Measurements from ENCODE around the gene ZSCAN10.

ZSCAN10 gene

GRCh38 chr16:3120435-3120834 is 21.3 kb upstream of the ZSCAN10 start:
- no peak for DNase-seq (ENCODE audit: low read depth in 1 of 2, low spot score in 1 of 2)
- TF ChIP-seq CTCF (IDR thresholded peaks at IDR 0.05; ENCODE audit: insufficient read depth, low read length) (no peak), POLR2AphosphoS5 (IDR thresholded peaks at IDR 0.05; ENCODE audit: low read depth) (no peak), GABPA (IDR thresholded peaks at IDR 0.05; ENCODE audit: low read depth) (no peak), REST (IDR thresholded peaks at IDR 0.05; ENCODE audit: insufficient replicate concordance, low read depth) (no peak), SPI1 (IDR thresholded peaks at IDR 0.05; ENCODE audit: borderline replicate concordance, low read depth) (no peak)
- no peak overlapping the region for H3K27ac ChIP-seq (replicated peaks)

GRCh38 chr16:3119701-3120408 is 20.8 kb upstream of the ZSCAN10 start:
- Histone ChIP-seq H3K27ac (replicated peaks) (no peak overlapping the region), H3K4me3 (replicated peaks; ENCODE audit: insufficient read depth, low read length) (no peak overlapping the region), H3K27me3 (ENCODE audit: insufficient read depth, poor library complexity, severe bottlenecking) (peaks cover 3% of the 10 kb centered on the region)
- TF ChIP-seq GABPA (IDR thresholded peaks at IDR 0.05; ENCODE audit: low read depth): no peak
- no peak for TF ChIP-seq POLR2AphosphoS5 (IDR thresholded peaks at IDR 0.05; ENCODE audit: low read depth)
- TF ChIP-seq CTCF (IDR thresholded peaks at IDR 0.05; ENCODE audit: insufficient read depth, low read length): no peak
- no peak for TF ChIP-seq REST (IDR thresholded peaks at IDR 0.05; ENCODE audit: insufficient replicate concordance, low read depth)
- TF ChIP-seq SPI1 (IDR thresholded peaks at IDR 0.05; ENCODE audit: borderline replicate concordance, low read depth): no peak
- no peak for DNase-seq (ENCODE audit: low read depth in 1 of 2, low spot score in 1 of 2)

More at GRCh38 chr16:3120435-3120834, 21.3 kb upstream of the ZSCAN10 start:
- Histone ChIP-seq H3K4me3 (replicated peaks; ENCODE audit: insufficient read depth, low read length) (no peak overlapping the region), H3K27me3 (ENCODE audit: insufficient read depth, poor library complexity, severe bottlenecking) (no peaks in the 10 kb centered on the region)

GRCh38 chr16:3119286-3119685 is 20.2 kb upstream of the ZSCAN10 start:
- no peak for DNase-seq (ENCODE audit: low read depth in 1 of 2, low spot score in 1 of 2)
- H3K27me3 ChIP-seq (ENCODE audit: insufficient read depth, poor library complexity, severe bottlenecking): peaks cover 5% of the 10 kb centered on the region
- H3K27ac ChIP-seq (replicated peaks): no peak overlapping the region

More at GRCh38 chr16:3119286-3119685, 20.2 kb upstream of the ZSCAN10 start:
- TF ChIP-seq GABPA (IDR thresholded peaks at IDR 0.05; ENCODE audit: low read depth): no peak
- TF ChIP-seq SPI1 (IDR thresholded peaks at IDR 0.05; ENCODE audit: borderline replicate concordance, low read depth): no peak
- TF ChIP-seq POLR2AphosphoS5 (IDR thresholded peaks at IDR 0.05; ENCODE audit: low read depth): no peak
- TF ChIP-seq CTCF (IDR thresholded peaks at IDR 0.05; ENCODE audit: insufficient read depth, low read length): no peak
- TF ChIP-seq REST (IDR thresholded peaks at IDR 0.05; ENCODE audit: insufficient replicate concordance, low read depth): no peak
- no peak overlapping the region for H3K4me3 ChIP-seq (replicated peaks; ENCODE audit: insufficient read depth, low read length)
